Endometrium (tissue), 2 donors: ENCODE results near the gene NSD1.
"Not testable (repeated sequence)": the region's sequence is repeated elsewhere in the genome, so short reads cannot be mapped to it uniquely, and the experiment has no call there.

ENCODE experiments used
- FAIRE-seq: peaks from 2 replicates; lab custom pipeline; 2012; peaks lifted over from hg19 to GRCh38; lab: Jason Lieb, UNC
- donor health status: control.
- donor health status: control.

NSD1 gene

DNA sequence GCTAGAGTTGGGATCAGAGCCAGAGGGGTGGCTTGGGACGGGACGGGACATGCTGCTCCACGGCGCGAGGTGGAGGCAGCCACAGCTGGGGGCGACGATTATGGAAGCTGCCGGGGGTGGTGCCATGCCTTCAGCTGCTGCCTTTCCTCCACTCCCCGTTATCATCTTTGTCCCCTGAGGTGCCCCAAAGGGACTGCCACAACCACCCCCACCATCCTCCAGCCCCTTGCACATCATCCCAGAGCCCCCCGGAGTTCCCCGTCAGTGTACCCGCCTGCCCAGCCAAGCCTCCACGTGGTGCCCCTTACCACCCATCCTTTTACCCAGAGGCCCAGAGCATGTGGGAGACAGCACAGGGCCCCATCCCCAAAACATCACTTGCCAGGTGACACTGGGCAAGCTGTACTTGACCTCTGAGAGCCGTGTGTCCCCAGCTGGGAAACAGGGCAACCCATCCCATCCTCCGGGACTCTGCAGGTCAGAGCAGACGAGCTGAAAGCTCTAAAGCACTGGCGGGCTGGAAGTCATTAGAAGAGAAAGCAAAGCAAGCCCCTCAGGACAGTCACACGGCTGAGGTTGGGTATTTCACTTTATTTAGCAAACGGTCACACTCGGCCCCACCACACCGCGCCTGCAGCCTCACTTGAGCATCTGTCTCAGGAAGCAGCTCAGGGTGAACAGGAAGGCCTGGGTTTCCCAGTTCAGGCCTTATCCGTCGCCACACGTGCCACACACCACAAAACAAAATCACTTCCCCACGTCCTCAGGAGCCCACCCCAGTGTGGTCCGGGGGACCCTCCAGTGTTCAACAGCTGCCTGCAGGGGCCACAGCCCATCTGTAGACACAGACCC lies 197.6 kb downstream of the NSD1 start:
- FAIRE-seq = no peak

DNA sequence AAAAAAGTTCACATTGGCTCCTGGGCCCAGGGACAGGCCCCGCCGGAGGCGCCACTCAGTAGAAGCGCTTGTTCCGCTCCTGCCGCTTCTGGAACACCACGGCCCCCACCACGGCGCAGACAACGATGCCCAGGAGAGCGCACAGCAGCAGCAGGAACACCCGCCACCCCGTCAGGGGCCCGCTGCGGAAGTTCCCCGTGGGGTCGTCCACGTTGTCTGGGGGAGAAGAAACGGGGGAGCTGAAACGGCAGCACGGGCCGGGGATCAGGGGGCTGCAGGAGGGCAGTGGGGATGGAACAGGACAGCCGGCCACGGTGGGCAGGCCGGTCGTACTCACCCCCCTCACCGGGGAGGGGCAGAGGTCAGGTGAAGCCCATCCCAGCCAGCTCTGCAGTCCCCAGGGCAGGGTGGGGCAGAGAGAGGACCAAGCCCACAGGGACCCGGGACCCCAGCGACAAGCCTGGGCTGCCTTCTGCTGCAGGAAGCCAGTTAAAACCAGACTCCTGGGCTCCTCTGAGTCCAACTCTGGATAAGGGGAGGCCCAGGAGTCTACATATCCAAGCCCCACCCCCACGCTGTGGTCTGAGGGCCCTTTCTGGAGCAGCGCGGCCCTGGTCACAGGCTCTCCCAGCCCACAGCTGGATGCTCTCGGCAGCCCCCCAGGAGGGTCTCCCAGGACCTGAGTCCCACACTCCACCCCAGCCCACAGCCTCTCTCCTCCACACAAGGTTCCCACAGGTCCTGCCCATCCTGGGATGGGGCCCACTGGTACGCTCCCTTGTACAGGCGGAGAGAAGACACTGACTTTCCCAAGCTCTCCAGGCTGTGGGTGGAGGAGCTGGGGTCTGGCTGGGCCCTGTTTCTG lies 198.7 kb downstream of the NSD1 start:
- FAIRE-seq = no peak

- no peak for FAIRE-seq
Measured at GRCh38 chr5:177332896-177333260, 199.3 kb downstream of the NSD1 start.

- FAIRE-seq = no peak
Measured at GRCh38 chr5:177333420-177334154, 200.0 kb downstream of the NSD1 start.

GRCh38 chr5:177334155-177334551 lies 200.6 kb downstream of the NSD1 start:
- no peak for FAIRE-seq

- FAIRE-seq = no peak
Measured at GRCh38 chr5:177334781-177335700, 201.5 kb downstream of the NSD1 start.

GRCh38 chr5:177335701-177336065 lies 202.1 kb downstream of the NSD1 start:
- FAIRE-seq = no peak

GRCh38 chr5:177336112-177336511 lies 202.5 kb downstream of the NSD1 start:
- no peak for FAIRE-seq

DNA sequence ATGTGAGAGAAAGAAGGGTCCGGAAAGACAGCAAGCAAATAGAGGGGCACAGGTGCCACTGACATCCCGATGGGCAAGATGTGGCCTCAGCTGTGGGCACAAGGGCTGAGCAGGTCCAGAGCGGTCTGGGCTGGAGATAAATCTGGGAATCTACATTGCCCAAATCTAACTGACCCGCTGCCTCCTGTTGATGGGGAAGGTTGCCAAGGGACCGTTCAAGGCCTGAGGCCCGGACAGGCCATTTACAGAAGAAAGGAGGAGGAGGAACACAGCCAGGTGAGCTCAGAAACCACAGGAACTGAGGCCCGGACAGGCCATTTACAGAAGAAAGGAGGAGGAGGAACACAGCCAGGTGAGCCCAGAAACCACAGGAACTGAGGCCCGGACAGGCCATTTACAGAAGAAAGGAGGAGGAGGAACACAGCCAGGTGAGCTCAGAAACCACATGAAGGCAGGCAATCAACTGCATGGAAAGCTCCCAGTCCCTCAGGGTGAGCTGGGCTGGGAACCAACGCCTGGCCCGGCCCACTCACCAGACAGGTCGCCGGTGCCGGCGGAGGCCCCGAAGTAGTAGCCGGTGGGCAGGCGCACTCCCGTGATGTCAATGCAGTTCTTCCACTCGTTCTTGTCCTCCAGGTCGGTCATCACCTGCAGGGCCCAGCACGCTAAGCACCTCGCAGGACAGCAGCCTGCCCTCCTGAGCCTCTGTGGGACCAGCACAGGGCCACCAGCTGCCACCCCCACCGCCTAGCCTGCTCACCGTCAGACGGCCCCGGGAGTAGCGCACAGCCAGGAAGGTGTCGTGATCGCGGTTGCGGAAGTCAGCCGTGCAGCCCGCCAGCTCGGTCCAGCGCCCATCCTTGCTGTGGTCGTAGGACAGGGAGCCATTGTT lies 203.3 kb downstream of the NSD1 start:
- no peak for FAIRE-seq

- no peak for FAIRE-seq
Measured at GRCh38 chr5:177338251-177339106, 204.9 kb downstream of the NSD1 start.

- no peak for FAIRE-seq
Measured at GRCh38 chr5:177339107-177339638, 205.6 kb downstream of the NSD1 start.

DNA sequence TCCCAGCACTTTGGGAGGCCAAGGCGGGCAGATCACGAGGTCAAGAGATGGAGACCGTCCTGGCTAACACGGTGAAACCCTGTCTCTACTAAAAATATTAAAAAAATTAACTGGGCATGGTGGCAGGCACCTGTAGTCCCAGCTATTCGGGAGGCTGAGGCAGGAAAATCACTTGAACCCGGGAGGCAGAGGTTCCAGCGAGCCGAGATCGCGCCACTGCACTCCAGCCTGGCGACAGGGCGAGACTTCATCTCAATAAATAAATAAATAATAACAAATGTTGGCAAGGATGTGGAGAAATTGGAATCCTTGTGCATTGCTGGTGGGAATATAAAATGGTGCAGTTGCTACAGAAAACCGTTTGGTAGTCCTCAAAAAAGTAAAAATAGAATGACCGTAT lies 209.4 kb downstream of the NSD1 start:
- FAIRE-seq = not testable (repeated sequence)

DNA sequence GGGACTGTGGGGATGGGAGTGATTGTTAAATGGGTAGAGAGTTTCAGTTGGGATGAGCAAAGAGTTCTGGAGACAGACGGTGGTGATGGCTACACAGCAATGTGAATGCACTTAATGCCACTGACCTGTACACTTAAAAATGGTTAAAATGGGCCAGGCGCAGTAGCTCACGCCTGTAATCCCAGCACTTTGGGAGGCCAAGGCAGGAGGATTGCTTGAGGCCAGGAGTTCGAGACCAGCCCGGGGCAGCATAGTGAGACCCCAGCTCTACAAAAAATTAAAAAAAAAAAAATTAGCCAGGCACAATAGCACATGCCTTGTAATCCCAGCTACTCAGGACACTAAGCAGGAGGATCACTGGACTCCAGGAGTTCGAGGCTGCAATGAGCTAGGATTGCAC lies 210.2 kb downstream of the NSD1 start:
- FAIRE-seq = no peak

GRCh38 chr5:177344891-177345290 lies 211.3 kb downstream of the NSD1 start:
- FAIRE-seq = no peak

- no peak for FAIRE-seq
Measured at GRCh38 chr5:177346820-177347219, 213.2 kb downstream of the NSD1 start.

- no peak for FAIRE-seq
Measured at GRCh38 chr5:177347699-177348098, 214.1 kb downstream of the NSD1 start.

- FAIRE-seq = no peak
Measured at GRCh38 chr5:177349362-177349647, 215.7 kb downstream of the NSD1 start.

- FAIRE-seq = no peak
Measured at GRCh38 chr5:177349762-177350161, 216.2 kb downstream of the NSD1 start.
